Stimulated activated CD8-positive, alpha-beta memory T cell treated with anti-CD3 and anti-CD28 coated beads, Interleukin-15, amount 100 ng/mL, for 1 hour (primary cell): ENCODE results near the gene SHPK.

Experiments used
- DNase-seq: peaks from one replicate; pipeline ENCODE4 v3.0.0-alpha.2; 2020; ENCODE audit warnings: low read depth

SHPK gene

DNA sequence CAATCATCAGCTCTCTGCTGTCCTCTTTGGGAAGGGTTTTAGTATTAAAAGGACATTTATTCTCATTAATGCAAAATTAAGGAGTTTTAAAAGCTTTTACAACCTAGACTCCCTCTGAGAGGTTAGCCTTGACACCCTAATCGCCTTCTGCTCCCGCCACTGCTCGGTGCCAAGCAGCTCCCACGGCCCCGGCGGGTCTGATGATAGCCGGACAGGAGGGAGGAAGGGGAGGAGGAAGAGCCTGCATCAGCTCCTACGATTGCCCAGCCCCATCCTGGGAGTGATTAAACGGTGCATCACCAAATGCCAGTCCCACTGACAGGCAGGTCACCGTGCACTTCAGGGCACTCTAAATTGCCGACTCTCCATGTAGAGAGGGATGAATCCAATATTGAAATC, 8.3 kb downstream of the SHPK start:
- DNase-seq: no peak

DNA sequence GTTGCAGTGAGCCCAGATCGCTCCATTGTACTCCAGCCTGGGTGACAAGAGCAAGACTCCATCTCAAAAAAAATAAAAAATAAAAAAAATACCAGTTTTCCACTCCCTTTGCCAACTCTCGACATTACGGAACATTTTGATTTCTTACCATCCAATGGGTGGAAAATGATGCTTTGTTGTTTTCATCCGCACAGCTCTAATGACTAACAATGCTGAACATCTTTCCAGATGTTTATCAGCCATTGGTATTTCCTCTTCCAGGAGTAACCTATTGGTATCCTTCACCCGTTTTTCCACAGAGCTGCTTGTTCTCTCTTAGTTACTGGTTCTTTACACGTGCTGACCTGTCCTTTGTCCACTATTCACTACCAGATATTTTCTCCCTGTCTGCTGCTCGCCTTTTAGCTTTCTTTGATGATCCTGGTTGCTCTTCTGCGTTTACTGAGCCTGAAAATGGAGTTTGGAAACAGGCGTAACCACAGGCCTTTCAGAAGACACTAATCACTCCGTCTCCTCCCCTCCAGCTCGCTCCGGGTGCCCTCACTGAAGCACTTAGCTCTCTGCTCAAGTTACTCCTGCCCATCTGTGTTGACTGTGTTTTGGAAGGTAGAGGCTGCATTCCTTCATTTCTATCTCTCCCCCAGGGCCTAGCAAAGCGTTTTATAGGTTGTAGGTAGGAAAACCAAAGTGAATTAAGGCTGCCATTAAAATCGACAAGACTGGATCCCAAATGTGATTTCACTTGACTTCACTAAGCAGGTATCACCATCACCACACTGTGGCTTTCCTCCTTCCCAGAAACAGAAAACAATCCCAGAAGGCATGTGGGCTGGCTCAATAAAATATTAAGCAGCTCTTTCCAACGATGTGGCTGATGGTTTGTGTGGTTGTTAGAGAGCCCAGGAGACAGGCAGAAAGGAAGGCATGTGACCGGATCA, 8.9 kb downstream of the SHPK start:
- DNase-seq: no peak

DNA sequence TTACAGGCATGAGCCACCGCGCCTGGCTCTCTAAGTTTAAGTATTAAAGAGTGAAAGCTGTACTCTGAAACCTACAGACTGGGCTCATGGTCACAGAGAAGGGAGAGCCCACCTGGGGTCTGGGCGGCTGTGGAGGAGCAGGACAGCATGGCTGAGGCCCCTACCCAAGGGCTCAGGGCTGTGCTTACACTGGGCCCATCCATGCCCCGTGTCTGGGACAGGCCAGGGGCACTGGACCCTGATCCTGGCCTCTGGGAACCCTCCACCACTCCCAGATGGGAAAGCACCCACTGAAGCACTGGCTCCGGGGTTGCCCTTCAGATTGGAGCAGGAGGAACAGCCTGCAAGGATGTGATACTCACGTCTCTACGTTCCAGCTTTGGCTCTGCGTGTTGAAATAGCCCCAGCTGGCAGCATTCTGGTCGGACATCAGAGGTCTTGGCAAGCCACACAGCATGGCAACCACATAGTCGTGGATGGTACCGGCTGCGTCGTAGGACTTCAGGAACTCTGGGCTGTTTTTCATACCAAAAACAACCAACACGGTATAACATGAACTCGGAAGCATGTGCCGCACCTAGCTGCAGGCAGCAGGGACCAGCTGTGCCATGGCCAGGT, 13.0 kb downstream of the SHPK start:
- no peak for DNase-seq

DNA sequence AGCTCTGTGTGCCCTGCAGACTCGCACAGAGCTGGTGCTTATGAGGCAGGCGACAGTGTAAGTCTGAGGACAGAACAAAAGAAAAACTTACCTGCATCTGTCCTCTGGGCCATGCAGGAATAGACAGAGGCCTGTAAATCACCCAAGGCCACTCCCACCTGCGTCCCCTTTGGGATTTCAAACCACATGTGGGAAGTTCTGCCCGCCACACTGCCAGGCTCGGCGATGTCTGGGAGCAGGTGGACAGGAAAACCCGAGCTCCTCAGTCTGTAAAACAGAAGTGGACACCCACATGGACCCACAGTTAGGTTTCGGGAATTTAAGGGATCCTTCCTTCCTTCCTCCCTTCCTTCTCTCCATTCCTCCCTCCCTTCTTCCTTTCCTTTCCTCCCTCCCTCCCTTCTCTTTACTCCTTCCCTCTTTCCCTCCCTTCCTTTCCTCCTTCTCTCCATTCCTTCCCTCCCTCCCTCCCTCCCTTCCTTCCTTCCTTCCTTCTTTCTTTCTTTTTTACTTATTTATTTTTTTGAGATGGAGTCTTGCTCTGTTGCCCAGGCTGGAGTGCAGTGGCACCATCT, 14.8 kb downstream of the SHPK start:
- DNase-seq: no peak

DNA sequence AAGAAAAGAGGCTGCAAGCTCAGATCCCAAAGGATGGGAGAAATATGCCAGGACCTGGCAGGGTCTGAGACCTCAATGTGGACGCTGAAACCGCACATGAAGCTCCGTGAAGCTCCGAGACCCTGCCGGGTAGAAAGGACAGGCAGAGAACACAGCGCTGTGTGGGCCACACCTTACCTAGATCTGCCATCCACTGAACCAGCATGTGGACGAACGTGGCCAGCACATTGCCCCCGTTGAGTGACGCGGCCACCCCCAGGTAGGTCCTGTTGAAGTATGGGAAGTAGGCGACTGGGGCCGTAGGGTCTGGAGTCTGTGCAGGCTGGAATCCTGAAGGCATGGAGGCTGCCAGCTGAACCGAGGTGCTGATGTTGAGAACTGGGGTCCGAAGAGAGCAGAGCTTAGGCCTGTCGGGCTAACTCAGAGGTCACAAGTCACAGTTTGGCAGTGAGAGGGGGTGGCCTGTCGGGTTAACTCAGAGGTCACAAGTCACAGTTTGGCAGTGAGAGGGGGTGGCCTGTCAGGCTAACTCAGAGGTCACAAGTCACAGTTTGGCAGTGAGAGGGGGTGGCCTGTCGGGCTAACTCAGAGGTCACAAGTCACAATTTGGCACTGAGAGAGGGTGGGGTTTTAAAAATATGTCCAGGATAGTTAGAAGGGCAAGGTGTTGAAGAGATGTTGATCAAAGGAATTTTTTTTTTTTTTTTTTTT, 20.7 kb downstream of the SHPK start:
- no peak for DNase-seq

DNA sequence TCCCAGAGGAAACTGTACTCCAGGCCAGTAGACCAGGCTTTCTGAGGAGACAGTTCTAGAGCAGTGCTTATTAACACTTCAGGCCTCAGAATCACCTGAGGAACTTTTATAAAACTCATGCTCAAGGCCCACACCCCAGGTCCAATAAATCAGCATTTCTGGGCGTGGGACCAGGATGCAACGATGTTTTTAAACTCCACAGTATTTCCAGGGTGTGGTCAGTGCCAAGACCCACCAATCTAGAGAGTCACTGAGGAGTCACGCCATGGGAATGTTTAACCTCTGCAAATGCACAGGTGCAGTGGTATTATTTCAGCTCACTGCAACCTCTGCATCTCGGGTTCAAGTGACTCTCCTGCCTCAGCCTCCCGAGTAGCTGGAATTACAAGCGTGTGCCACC, 22.9 kb downstream of the SHPK start:
- no peak for DNase-seq

DNA sequence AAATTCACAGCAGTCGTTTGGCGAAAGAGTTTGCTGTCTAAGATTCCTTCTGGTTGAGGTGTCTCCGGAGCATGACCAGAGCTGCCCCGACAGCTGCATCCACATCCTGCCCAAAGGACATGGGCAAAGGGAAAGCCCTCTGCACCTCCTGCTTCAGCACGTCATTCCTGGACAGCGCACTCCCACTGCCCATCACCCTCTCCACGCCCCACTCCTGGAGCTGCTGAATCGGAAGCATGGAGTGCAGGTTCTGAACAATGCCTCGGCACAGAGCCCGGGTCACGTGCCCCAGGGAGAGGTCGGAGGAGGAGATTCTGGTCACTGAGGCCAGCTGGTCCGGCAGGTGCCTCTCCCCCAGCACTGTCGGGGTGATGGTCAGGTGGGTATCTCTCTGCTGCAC, 25.5 kb downstream of the SHPK start:
- DNase-seq: no peak

DNA sequence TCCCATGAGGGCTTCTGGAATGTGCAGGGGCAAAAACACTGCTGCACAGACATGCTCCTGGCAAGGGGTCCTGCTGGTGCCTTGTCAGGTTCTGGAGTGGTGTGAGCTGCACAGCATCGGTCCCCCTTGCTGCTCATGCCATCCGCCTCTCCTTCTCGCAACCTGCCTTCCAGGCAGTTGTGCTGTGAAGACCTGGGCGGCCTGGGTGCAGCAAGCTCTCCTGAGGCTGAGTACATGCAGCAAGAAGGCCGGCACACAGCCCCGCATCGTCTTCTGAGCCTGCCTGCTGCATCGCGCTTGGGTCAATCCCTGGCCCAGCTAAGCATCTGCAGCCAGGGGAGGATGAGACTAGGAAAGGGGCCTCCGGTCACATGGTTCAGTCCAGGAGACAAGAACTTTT, 26.4 kb downstream of the SHPK start:
- no peak for DNase-seq

DNA sequence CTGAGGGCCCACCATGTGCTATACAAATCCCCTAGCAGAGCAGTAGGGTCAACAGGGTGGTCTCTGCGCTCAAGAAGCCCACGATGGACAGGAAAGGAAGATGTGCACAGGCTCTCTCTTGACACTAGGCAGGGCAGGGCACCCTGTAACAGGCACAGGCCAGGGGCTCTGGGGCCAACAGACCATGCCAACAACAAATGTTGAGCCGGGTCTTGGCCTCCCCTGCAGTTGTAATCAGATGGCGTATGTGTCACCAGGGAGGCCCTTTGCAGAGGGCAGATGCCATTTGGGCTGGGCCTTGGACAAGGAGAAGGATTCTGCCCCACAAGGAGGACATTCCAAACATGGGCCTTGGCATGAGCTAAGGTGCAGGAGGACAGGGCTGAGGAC, 32.2 kb downstream of the SHPK start:
- no peak for DNase-seq

DNA sequence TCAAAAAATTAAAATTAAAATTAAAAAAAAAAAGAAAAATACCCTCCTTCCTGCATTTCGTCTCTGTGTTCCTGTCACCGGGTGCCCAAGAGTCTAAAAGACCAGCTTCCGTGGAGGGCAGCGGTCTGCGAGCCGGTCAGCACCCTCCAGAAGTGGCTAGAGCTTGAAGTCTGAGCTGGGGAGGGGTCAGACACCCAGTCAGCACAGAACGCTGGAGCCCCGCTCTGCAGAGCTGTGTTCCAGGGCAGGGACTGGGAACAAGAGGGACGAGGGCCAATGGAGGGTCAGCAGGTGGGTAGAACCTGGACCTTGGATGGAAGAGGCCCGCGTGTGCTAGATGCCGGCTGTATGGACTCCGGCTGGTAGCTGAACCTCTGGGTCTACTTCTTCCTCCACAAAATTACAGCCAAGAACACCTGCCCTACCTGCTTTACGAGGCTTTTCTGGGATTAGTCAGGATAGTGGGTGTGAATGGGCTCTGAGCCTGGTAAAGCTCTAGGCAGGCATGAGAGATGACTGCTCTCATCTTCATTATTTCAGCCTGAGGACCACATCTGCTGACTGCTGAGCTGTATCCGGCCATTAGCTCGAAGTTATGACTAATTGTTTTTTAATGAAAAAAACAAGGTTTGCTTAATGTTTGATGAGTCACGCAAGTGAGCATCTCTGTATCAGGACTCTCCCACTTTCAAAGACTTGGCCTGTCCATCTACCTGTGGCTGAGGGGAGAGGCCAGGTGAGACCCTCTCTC, 32.8 kb downstream of the SHPK start:
- no peak for DNase-seq

DNA sequence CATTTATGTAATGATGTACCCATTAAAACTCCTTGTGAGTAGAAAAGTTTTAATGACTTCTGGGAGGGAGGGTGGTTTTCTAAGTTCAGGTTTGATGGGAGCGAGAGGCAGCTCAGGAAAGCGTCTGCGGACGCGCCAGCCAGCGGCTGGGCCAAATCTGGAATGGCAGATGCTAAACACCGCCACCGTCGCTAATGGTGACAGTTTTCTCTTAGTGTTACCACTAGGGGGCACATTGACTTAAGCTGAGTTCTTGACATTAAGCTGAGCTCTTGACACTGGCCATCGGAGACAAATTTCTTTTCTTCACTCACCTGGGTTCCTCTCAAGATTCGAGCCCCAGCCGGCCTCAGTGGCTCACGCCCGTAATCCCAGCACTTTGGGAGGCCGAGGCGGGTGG, 33.6 kb downstream of the SHPK start:
- no peak for DNase-seq

DNA sequence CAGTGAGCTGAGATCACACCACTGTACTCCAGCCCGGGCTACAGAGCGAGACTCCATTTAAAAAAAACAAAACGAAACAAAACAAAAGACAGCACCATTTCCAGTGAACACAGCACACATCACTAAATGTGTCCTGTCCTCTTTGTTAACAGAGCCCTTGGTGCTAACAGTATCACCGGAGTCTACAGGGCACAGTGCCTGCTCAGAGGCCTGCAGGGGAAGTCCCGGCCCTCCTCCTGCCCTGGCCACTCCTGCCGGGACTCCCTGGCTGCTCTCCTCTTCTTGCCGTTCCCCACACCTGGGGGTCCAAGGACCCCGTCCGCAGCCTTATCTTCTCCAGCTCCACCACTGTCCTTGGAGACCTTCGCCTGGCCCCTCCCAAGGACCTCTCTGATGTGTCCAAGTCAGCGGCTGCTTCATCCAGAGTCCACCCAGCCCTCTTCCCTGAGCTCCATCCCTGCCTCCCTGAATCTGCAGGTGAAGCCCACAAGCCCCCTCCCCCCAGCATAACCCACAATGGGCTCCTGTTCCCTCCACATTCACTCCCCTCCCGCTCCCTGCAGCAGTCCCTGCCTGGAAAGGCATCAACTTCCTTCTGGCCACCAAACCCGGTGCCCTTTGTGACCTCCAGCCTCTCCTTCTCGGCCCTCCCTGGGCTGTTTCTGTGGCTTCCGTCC, 35.4 kb downstream of the SHPK start:
- DNase-seq: no peak

DNA sequence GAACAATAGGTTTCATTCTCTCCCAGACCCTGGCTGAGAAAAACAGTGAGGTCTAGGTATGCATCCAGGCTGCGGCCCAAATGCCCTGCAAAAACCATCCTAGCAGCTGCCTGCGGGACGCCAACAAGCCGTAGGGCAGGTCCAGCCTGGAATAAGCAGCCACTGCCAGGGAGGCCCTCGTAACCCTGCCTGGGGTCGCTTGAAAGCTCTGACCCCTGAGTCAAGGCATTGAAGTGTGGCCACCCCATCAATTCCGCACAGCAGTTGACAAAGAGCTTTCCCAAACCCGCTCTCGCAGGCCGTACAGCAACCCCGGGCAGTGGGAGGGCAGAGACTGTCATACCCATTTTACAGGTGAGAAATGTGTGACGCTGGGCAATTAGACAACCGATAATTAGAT, 38.0 kb downstream of the SHPK start:
- DNase-seq: no peak

DNA sequence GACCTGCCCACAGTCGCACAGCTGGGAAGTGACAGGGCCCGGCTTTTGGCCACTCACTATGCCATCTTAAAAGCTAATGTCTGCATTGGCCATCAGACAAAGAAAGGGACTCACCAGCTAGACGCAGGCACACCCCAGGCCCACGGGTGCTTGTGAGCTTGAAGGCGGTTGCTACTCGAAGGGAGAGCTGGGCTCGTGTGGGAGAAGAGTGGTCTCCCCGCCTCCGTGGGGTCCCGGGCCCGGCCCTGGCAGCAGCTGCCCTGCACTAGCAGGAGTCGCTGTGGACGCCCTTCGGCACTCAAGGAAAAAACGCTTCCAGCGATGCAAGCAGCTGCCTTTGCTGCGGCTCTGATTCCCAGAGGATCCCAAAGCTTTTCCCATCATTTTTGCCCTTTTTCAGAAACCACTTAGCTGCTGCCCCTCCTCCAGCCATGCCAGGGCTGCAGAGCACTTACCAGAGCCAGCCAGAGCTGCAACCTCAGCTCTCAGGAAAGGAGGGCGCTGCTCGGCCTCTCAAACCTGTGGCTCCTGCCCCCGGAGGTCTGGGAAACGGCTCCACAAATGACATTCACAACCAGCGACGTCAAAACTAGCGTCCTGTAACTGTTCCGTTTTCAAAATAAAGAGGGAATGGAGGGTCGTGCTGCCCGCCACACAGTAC, 39.1 kb downstream of the SHPK start:
- no peak for DNase-seq

DNA sequence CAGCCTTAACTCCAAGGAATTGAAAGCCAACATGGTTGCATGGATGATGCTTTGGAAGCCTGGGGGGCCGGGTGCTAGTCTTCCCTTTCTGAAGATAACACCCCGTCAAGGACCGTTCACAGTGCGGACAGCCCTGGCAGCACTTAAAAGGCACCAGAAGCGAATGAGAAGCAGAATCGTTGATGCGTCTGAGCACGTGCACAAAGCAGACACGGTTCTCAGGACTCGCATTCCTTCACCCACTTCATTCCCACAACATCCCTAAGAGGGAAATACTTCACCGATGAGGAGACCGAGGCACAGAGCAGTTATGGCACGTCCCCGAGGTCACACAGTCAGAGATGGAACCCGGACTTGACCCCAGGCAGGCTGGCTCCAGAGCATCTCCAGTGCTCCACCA, 41.1 kb downstream of the SHPK start:
- DNase-seq: no peak

DNA sequence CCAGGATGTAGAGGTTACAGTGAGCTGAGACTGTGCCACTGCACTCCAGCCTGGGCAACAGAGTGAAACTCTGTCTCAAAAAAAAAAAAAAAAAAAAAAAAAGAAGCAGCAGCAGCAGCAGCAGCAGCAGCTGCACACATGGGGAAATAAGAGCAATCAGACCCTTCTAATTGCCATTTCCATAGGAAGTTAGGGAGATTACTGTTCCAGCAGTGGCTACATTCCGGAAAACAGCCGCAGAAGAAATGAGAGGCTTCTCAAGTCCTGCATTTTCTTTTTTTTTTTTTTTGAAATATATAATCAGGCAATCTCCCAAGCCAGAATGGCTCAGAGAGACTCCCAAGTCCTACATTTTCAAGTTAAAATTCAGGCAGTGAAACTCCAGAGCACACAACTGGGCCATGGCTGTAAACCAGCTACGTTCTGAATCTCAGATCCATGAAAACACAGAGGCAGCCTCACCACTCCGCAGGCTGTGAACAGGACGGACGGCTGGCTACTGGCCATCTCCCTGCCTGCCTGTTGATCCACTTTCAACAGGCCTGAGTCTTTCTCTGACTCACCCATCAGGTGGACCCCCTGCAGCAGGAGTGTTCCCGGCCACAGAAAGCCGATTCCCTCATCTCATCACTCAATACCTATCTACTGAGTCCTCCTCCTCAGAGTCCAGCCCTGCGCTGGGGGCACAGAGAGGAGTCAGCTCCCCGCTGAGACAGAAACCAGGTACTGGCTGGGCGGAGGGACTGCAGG, 41.8 kb downstream of the SHPK start:
- no peak for DNase-seq

DNA sequence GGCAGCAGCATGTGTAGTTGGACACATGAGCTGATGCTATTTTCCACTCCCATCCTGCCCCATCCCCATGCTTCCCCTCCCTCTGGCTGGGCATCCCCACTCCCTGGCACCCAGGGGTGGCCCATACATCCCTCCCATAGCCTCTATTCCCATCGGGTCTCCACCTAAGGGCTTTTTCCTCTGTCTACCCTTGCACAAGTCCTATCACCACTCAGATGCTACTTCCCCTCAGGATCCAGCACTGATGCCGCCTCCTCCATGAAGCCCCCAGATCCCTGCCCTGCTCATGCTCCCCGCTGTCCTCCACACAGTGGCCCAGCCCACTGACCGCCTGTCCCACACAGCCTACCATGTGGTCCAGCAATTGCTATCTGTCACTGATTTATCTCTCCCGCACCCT, 42.7 kb downstream of the SHPK start:
- no peak for DNase-seq

DNA sequence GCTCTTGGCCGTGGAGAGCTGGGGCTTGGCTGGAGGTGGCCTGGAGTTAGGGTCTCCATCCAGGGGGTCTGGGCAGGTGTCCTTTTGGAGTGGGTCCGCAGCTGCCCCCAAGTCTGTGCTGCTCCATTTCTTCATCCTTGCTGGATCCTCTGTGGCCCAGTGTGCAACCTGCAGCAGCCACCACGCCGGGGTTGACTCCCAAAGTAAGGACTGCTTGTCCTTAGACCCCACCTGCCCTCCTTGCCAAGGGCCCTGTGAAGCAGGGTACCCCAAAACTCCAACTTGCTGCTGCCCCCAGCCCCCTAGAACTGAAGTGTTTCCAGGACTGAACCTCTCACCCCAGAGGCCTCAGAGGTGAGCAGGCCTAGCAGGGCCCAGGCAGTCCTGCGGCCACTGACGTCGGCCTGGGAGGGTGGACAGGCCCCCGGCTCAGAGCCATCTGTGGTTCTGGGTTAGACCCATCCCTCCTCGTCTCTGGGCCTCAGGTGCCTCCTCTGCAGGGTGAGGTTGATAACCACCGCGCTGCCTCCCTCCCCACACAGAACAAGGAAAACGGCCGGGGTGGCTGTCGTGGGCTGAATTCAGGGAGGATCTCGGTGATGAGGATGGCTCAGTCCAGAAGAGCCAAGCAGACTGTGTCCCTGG, 43.7 kb downstream of the SHPK start:
- DNase-seq: no peak

DNA sequence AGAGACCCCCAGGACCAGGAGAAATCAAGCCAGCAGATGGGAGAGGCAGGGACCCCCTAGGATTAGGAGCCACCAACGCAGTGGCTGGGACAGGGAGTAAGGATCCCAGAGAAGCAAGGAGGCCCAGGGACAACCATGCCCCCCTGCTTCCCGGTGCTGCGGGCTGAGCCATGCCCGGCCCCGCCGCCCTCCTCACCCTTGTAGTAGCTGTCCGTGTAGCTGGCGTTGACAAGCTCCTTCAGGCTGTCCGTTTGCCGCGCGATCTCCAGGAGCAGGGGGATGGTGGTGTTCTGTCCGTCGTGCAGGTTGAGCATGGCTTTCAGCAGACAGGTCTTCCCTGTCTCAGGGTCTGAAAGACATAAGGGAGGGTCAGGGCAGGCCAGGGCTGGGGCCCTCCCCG, 45.3 kb downstream of the SHPK start:
- DNase-seq: no peak

DNA sequence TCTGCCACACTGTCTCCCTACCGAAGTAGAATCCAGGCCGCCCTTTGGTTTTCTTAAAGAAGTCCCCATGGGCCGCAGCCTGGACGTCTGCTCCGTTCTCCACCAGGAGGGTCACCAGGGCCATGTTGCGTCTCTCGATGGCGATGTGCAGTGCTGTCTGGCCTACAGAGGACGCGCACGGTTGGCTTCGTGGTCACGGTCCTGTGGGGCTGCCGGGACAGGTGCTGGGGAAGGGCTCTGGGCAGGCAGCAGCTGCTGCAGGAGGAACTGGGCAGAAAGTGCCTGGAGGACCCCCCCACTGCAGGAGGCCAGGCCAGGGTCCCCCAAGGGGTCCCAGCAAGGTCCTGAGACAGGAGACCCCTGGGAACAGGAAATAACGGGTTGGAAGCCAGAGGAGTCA, 45.8 kb downstream of the SHPK start:
- DNase-seq: no peak
